GM12878 (cell line): Measurements from ENCODE around the gene PPAT.

Experiments used
- ATF3 ChIP-seq: IDR thresholded peaks from 2 replicates; pipeline ENCODE4 v1.6.1; 2011; ENCODE audit warnings: low read depth, mild to moderate bottlenecking, low read length, moderate library complexity, borderline replicate concordance; ENCODE audit errors: extremely low read depth
- CEBPB ChIP-seq, 2 experiments: fragments of 150-350 bp in 1 of 2; IDR thresholded peaks; 2 replicates each; pipeline ENCODE4 v1.6.1; 2012 to 2014; ENCODE audit warnings: low read depth in 2 of 2, low read length in 2 of 2, borderline replicate concordance in 1 of 2, inconsistent platforms in 1 of 2
- EZH2 ChIP-seq: IDR thresholded peaks from 2 replicates; pipeline ENCODE4 v1.6.1; 2012; ENCODE audit warnings: low read depth, mild to moderate bottlenecking, control low read depth, inconsistent platforms, low read length, borderline replicate concordance; ENCODE audit not compliant: control insufficient read depth
- FOXM1 ChIP-seq: IDR thresholded peaks from 2 replicates; pipeline ENCODE4 v1.6.1; 2012; ENCODE audit warnings: low read depth, mild to moderate bottlenecking, inconsistent platforms, low read length, moderate library complexity
- GABPA ChIP-seq: IDR thresholded peaks from 2 replicates; pipeline ENCODE4 v1.6.1; 2014; ENCODE audit warnings: antibody characterized with exemption, low read depth, mild to moderate bottlenecking, inconsistent platforms
- IRF4 ChIP-seq: IDR thresholded peaks from 2 replicates; pipeline ENCODE4 v1.6.1; 2011; ENCODE audit warnings: low read depth, low read length
- POLR2A ChIP-seq: IDR thresholded peaks from 2 replicates; pipeline ENCODE4 v1.6.1; 2011; ENCODE audit warnings: low read depth, mild to moderate bottlenecking, low read length

- TF ChIP-seq CEBPB (IDR thresholded peaks at IDR 0.05; ENCODE audit: borderline replicate concordance in 1 of 2, low read depth in 2 of 2, low read length in 2 of 2), result no peak
- no peak for TF ChIP-seq POLR2A
- TF ChIP-seq GABPA, result no peak
- no peak for TF ChIP-seq EZH2
- TF ChIP-seq IRF4, result no peak
- no peak for TF ChIP-seq ATF3
- TF ChIP-seq FOXM1, result no peak
Observed at GRCh38 chr4:56386091-56386490, 49.3 kb downstream of the PPAT start.
